ENCODE results near the gene SUGP2.
"Not testable (repeated sequence)": the region's sequence is repeated elsewhere in the genome, so short reads cannot be mapped to it uniquely, and the experiment has no call there.

The SUGP2 gene

DNA sequence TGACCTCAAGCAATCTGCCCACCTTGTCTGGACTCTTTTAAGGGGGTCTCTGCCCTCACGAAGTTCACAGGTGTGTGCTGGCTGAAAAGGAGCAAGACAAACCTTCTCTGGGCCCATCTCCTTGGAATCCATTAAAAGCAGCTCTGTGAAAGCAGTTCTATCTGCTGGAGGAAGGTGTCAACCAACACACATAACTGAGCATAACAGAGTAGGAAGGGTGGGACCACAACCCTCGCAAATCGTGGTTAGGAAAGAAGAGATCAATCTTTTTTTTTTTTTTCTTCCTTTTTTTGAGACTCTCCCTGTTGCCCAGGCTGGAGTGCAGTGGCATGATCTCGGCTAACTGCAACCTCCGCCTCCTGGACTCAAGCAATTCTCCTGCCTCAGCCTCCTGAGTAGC lies 1.4 kb downstream of the SUGP2 start:
- FAIRE-seq = no peak
- DNase-seq (ENCODE audit: insufficient read length, low spot score) = no peak
- TF ChIP-seq POLR2A (IDR thresholded peaks at IDR 0.05; ENCODE audit: low read depth, low read length) = no peak

DNA sequence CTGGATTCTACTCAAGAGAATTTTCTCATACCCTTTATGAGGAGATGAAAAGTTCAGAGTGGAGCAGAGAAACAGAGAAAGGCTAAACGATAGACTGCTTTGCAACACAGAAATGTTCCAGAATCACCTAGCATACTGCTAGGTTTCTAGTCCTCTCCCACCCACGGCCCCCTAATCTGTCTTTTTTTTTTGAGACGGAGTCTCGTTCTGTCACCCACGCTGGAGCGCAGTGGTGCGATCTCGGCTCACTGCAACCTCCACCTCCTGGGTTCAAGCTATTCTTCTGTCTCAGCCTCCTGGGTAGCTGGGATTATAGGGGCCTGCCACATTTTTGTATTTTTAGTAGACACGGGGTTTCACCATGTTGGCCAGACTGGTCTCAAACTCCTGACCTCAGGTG lies 4.8 kb downstream of the SUGP2 start:
- no peak for TF ChIP-seq POLR2A (IDR thresholded peaks at IDR 0.05; ENCODE audit: low read depth, low read length)

DNA sequence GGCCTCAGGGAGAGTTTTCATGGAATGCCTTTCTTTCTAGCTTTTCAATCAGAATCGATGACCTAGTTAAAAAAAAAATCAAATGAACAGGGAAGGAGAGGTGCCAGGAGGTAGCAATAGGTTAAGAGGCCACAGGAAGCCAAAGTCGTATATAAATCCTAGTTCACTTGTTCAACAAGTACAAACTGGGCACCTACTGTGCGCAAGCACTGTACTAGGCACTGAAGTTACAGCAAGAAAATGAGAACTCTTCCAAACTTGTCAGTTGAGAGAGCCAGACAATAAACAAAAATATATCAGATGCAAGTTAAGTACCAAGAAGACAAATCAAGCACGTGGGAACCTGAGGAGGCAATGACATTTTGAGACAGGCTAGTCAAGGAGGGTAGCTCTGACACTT lies 6.1 kb downstream of the SUGP2 start:
- no peak for TF ChIP-seq POLR2A (IDR thresholded peaks at IDR 0.05; ENCODE audit: low read depth, low read length)
- no peak for FAIRE-seq
- DNase-seq (ENCODE audit: insufficient read length, low spot score) = no peak

More for the DNA sequence above, 4.8 kb downstream of the SUGP2 start:
- DNase-seq (ENCODE audit: insufficient read length, low spot score) (no peak), FAIRE-seq (no peak)

DNA sequence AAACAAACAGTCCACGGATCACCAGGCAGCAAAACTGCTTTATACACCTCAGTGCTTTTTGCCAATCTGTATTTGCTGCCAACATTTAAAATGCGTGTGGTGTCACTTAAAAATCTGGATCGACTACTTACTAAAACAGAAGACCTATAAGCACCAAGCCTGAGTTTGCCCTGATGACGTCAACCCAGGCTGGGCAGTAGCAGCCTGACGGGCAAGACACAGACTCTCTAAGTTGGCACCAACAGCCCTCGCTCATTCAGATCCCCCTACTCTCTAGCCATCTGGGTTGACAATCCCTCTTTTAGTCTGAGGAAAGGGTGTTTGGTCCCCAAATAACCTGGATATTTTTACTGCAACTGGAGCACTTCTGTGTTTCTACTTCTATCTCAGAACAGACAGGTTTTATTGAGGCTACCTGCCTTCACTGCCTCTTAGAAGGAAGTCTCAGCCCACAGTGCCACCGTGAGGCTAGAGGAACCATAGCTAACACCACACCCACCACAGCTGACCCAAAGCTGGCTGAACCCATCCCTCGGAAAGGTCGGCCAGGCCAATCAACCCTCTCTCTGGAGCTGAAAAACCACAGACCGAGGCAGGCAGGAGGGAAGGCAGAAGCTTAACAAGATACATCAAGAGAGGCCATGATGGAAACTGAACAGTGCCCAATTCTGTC lies 6.9 kb downstream of the SUGP2 start:
- DNase-seq (ENCODE audit: insufficient read length, low spot score) (no peak), FAIRE-seq (no peak)
- no peak for TF ChIP-seq POLR2A (IDR thresholded peaks at IDR 0.05; ENCODE audit: low read depth, low read length)

DNA sequence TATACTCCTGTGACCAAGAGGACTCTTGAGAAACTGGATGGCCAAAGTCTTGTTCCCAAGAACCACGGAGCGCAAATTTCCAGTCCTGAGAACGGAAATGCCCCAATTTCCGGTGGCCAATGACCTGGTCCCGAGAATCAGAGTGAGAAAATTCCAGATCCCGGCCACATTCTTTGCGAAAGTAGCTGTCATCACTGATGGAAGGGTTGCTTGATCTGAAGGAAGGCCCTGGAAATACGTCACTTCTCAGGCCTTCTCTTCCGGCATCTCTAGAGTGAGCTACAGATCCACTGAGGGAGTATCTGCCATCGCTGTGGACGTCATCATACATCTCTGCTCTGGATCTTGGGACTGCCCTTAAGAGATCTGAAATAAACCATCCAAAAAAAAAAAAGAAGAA lies 7.5 kb downstream of the SUGP2 start:
- TF ChIP-seq POLR2A (IDR thresholded peaks at IDR 0.05; ENCODE audit: low read depth, low read length) = no peak
- DNase-seq (ENCODE audit: insufficient read length, low spot score) = no peak
- FAIRE-seq = no peak

DNA sequence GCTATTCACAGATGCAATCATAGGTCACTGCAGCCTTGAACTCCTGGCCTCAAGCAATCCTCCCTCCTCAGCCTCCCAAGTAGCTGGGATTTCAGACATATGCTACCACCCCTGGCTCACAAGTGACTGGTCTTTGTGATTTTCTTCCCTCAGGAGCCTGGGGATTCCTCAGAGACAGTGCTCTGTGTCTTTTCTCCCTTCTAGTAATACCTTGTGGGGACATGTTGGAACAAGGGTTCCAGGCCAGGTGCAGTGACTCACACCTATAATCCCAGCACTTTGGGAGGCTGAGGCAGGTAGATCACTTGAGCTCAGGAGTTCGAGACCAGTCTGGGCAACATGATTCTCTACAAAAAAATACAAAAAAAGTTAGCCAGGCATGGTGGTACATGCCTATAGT lies 9.9 kb downstream of the SUGP2 start:
- FAIRE-seq; DNase-seq (ENCODE audit: insufficient read length, low spot score): not testable (repeated sequence)

DNA sequence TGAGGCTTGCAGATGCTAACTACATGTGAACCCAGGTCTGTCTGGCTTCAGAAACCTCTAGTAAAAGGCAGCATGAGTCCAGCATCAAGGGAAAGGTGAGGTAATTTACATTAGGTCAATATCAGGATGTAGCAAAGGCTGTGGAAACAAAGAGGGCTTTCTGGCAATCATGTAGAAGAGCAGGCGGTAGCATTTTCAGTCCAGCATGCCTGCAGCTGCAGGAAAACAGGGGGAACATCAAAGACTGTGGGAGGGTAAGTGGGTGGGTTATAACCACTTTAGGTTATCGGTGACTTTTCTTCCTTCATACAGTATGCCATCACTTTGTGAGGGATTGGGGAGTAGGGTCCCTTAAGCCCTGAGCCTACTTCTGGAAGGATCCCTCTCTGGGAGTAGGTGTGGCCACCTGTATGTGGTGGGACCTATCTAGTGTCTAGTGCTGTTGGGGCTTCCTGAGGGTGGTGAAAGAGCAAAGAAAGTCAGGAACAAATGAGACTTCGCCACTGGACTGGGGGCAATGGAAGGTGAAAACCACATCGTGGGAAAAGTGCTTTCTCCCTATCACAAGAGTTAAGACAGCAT lies 10.8 kb downstream of the SUGP2 start:
- TF ChIP-seq POLR2A (IDR thresholded peaks at IDR 0.05; ENCODE audit: low read depth, low read length) = no peak
- FAIRE-seq = no peak
- DNase-seq (ENCODE audit: insufficient read length, low spot score) = no peak

DNA sequence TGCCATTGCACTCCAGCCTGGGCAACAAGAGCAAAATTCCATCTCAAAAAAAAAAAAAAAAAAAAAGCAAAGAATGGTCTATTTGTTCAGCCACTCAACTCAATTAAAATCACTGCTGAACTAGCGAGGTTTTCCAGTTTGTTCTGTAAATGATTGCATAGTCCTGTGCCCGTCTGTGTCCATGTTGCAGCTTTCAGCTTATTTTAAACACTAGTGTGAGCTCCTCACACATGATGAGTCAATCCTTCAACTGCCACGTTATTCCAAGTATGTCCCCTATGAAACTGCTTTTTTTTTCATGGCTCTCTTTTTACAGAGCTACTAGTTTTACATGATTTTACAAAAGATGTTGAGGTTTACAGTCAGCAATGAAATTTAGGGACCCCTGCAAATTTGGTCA lies 12.2 kb downstream of the SUGP2 start:
- DNase-seq (ENCODE audit: insufficient read length, low spot score) (peak; percentile 26), FAIRE-seq (no peak)
- no peak for TF ChIP-seq POLR2A (IDR thresholded peaks at IDR 0.05; ENCODE audit: low read depth, low read length)

DNA sequence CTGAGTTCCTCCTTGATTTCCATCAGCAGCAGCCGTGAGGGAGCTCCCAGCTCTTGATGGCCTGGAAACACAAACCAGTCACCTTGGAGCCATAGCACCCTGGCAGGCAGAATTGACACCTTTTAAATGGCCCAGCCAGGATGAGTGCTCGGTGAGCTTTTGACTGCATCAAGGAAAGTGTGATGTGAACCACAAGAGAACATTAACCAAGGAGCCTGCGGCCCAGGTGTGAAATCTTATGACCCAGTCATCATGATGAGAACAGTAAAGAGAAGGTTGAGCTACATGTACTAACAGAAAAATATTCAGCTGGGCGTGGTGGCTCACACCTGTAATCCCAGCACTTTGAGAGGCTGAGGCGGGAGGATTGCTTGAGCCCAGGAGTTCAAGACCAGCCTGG lies 22.8 kb downstream of the SUGP2 start:
- FAIRE-seq = no peak
- TF ChIP-seq POLR2A (IDR thresholded peaks at IDR 0.05; ENCODE audit: low read depth, low read length) = no peak

DNA sequence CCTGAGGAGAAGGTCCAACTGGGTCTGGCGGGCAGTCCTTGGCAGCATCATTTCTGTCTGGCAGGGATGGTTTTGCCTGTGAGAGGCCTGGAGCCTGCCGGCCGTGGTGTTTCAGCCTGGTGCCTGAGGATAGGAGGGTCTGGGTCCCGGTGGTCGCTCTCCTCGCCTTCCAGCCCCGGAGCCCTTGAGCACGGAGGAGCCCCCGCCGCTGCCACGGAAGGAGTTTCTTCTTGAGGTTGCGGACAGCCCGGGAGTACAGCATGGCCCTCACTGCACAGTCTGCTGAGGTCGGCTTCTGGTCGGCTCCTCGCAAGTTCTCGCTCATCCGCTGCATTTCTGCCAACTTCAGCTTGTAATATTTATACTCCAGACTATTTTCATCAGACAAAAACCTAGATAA lies 23.4 kb downstream of the SUGP2 start:
- no peak for FAIRE-seq
- TF ChIP-seq POLR2A (IDR thresholded peaks at IDR 0.05; ENCODE audit: low read depth, low read length) = no peak
- no peak for DNase-seq (ENCODE audit: insufficient read length, low spot score)

More for the DNA sequence above, 22.8 kb downstream of the SUGP2 start:
- DNase-seq (ENCODE audit: insufficient read length, low spot score) = no peak

DNA sequence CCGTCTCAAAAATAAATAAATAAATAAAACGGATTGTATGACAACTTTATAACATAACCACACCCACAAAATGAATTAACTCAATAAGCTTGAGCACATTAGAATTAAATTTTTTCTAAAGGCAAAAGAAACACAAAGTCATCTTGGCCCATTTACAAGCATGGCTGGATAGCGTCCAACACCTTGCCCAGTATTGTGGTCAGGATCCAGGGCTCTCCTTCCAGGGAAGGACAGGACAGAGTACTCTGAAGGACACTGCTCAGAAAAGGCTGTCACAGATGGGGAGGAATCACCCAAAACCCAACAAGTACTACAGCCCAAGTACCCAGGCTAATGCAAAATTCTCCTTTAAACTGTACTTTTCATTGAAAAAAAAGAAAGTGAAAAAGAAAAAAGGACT lies 27.1 kb downstream of the SUGP2 start:
- FAIRE-seq = no peak
- TF ChIP-seq POLR2A (IDR thresholded peaks at IDR 0.05; ENCODE audit: low read depth, low read length) = no peak
- no peak for DNase-seq (ENCODE audit: insufficient read length, low spot score)

DNA sequence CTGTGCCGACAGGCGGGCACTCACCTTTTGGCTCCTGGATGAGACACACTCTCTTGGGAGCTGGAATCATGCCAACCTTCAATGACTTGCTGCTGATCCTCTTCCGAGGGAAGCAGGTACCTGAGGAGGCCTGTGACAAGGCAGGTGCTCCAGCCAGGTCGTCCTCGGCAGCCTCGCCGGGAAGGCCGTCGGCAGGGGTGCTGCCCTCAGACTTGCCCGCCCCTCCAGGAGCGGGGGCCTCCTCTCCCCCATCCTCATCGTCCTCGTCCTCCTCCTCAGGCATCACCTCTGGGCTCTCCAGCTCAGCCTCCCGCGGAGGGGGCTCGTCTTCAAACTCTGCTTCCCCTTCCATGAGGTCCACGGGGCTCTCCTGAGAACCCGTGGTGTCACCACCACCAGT lies 29.2 kb downstream of the SUGP2 start:
- no peak for TF ChIP-seq POLR2A (IDR thresholded peaks at IDR 0.05; ENCODE audit: low read depth, low read length)
- DNase-seq (ENCODE audit: insufficient read length, low spot score) (no peak), FAIRE-seq (no peak)

DNA sequence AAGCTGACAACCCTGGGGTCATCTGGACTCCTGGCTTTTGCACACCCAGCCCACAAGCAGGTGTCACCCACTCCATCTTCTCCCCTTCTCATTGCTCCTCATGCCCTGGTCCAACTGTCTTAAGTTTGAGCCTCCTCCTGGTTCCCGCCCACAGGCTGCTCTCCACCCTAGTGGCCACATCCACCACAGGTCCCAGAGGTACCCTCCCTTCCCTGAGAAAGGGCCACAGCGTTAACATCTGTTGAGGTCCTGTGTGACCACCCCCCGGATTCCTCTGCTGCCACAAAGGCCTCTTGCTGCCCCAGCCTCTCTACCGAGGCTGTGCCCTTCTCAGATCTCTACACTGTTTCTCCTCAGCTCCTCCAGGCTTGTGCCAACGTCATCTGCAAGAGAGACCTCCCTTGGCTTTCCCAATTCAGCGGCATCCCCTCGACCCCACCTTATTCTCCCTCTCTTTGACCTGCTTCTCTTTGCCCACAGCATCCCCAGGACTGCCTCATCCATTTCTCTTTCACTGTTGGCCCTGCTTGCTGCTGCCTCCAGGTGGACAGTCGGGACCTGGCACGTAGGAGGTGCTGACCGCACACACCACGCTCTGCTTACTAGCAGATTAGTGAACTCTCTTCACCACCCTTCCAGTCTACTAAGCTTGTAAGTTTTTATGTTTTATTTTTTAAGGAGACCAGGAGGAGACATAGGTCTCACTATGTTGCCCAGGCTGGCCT lies 33.3 kb downstream of the SUGP2 start:
- no peak for TF ChIP-seq POLR2A (IDR thresholded peaks at IDR 0.05; ENCODE audit: low read depth, low read length)
- FAIRE-seq (no peak), DNase-seq (ENCODE audit: insufficient read length, low spot score) (no peak)

DNA sequence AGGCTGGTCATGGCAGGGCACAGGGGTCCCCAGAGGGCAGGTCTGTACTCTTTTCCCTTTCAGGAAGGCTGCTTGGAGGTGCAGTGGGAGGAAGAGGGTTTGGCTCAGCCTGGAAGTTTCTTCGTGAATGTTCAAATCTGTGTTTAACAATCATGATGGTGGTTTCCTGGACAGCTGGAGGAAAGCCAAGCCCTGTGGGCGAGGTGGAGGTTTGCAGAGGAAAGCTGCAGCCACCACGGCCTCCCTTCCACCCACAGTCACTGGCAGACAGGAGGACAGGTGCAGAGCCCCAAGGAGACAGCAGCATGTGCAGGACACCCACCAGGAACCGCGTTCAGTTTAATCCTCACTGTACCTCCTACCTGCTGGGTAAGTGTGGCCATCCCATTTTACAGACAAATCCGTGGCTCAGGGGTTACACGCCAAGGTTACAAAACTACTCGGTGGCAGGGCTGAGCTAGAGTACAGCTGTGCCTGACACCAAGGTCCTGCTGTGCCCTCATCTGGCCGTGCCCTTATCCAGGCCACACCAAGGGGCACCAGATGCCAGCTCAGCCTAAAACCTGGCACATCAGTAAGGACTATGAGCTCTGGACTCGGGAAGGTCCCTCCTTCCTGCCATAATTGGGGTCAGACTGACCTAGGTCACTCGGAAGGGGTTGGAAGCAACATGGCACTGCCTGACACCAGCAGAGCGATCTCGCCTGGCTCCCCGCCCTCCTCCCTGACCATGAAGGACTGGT lies 34.1 kb downstream of the SUGP2 start:
- DNase-seq (ENCODE audit: insufficient read length, low spot score) (no peak), FAIRE-seq (no peak)
- TF ChIP-seq POLR2A (IDR thresholded peaks at IDR 0.05; ENCODE audit: low read depth, low read length) = no peak
